GM19324 (cell line): ENCODE measurements around the gene CCNJ.

Experiments used
- ATAC-seq: cut with Tn5 transposase; IDR thresholded peaks from one replicate; pipeline ENCODE4 v1.9.1; 2021; ENCODE audit warnings: mild to moderate bottlenecking, moderate library complexity; ENCODE audit not compliant: unreplicated experiment, low FRiP score

Gene CCNJ

DNA sequence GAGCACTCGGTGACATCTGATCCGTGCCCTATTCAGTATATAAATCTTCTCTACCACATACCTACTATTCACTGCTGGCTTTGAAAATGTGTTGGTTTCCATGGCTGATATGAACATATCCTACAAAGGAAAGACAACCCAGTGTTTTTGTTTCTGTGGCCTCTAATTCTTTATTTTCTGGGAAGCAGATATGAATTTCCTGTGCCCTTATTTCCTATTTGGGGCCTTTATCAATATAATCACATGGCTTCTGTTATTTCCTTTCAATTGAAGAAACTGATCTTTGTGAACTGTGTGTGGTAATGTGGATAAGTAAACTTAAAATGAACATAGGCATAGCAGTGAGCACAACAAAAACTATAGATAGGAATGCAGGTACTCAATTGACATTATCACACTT, 10.6 kb downstream of the CCNJ start:
- no peak for ATAC-seq

DNA sequence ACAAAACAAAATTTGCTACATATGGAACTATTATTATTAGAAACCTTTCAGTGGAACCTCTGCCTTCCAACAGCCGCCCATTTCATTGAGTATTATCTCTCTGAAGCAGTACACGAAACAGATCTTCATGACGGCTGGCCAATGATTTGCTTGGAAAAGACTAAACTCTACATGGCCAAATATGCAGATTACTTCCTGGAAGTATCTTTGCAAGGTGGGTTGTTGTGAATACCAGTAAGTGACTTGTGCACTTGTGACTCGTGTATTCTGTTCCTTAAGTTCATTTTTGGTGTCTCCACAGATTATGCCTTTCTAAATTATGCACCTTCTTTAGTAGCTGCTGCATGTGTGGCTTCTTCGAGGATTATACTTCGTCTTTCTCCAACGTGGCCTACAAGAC, 13.4 kb downstream of the CCNJ start:
- no peak for ATAC-seq

- ATAC-seq, result no peak
Measured at GRCh38 chr10:96061232-96061631, 17.8 kb downstream of the CCNJ start.

DNA sequence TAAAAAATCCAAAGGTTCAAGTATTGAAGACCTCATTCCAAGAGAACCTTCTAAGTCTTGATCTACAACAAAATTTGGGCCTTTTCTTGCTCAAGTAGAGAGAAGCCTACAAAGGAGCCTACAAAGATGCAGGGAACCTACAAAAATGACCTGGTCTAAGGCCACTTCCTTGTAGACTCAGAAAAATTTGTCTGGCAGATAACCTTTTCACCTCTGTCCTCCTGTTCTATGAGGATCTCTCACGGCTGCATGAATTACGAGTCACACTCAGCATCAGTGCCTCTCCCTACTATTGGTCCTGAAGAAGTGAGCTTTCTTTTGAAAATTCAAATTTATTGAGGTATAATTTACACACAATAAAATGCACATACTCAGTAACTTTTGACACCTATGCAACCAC, 29.3 kb downstream of the CCNJ start:
- no peak for ATAC-seq

DNA sequence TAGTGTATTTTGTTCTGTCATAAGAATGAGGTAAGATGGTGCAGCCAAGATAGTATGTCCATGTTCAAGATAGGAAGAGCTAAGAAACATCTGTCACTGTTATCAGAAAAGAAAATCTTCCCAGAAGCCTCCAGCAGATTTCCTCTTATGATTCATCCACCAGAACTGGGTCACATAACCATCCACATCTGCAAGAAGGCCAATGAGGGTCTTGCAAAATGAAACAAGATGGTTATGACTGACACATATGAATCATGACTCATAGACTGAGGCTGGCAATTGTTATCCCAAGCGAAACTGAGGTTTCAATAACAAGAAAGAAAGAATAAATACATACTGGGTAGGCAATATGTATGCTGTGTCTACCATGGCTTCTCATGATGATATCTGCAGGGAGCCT, 30.3 kb downstream of the CCNJ start:
- ATAC-seq, result no peak

DNA sequence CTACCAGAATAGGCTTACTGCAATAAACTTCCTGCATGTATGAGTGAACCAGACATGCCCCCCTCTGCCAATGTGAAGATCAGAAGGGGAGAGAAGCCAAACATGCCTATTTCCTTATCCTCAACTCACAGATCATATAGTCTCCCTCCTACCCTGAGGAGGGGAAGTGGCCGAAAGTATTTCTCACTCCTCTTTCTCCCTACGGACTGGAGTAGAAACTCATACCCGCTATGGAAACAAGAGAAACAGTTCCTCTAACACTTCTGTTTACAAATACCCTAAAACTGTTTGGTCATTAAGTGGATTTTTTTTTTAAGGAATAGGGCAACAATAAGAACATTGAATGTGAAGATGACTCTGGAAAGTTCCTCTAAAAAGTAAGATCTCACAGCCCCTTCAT, 31.4 kb downstream of the CCNJ start:
- no peak for ATAC-seq

DNA sequence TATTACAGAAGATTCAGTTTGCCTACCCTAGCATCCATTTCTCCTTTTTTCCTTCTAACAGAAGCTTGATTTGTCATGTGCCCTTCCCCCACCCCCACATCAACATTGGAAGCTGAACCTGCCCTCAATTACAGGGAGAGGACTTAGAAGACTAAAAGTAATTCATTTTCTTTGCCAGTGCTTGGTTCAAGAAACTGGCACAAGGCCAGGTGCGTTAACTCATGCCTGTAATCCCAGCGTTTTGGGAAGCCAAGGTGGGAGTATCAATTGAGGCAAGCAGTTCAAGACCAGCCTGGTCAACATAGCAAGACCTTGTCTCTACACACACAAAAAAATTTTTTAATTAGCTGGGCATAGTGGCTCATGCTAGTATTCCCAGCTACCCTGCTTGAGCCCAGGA, 32.6 kb downstream of the CCNJ start:
- ATAC-seq, result no peak

DNA sequence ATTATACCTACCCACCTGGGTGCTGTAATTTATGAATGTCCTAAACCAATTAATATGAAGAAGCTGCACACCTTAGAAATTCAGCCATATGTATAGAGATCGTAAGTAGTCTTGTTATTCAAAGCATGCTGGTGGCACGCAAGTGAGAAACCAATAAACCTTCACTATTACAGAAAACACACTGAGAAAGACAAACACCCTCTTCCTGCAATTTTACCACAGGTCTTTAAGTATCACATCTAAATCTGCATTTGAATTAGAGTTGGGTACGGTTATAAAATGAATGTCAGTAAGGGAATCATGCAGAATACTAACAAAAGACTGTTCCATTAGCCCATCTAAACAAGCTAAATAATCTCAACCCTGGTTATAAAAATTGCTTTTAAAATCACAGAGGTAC, 33.8 kb downstream of the CCNJ start:
- ATAC-seq, result no peak

DNA sequence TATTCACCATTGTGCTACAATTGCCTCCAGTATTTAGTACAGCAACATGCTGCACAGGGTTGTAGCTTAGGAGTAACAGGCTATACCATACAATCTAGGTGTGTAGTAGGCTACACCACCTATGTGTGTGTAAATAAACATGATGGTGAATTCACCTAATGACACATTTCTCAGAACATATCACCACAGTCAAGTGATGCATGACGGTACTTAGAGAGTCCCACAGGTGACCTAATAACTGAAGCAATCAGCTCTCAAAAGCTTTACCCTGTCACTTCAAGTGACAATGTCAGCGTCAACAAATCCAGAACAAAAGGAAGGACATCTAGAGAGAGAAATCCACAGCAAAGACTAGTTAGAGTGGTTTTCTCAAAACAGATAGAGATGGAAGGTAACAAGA, 38.8 kb downstream of the CCNJ start:
- no peak for ATAC-seq

DNA sequence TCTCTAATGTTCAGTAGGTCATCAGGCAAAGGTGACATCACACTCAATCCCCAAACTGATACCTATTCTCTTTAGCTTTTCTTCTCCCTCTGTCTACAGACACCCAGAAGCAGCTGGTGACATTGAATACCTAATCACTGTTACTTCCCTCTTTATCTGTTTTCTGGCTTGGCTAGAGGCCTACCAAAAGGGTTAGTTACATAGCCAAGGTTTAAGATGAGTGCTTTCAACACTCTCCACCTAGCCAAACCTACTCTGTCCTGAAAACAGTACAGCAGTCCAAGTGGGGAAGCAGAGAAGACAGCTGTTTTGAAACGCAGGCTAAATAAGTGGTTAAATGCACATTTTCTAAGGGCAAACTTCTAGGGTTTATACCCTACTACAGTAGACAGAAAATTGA, 39.4 kb downstream of the CCNJ start:
- no peak for ATAC-seq

GRCh38 chr10:96089116-96089515, 45.7 kb downstream of the CCNJ start:
- no peak for ATAC-seq

DNA sequence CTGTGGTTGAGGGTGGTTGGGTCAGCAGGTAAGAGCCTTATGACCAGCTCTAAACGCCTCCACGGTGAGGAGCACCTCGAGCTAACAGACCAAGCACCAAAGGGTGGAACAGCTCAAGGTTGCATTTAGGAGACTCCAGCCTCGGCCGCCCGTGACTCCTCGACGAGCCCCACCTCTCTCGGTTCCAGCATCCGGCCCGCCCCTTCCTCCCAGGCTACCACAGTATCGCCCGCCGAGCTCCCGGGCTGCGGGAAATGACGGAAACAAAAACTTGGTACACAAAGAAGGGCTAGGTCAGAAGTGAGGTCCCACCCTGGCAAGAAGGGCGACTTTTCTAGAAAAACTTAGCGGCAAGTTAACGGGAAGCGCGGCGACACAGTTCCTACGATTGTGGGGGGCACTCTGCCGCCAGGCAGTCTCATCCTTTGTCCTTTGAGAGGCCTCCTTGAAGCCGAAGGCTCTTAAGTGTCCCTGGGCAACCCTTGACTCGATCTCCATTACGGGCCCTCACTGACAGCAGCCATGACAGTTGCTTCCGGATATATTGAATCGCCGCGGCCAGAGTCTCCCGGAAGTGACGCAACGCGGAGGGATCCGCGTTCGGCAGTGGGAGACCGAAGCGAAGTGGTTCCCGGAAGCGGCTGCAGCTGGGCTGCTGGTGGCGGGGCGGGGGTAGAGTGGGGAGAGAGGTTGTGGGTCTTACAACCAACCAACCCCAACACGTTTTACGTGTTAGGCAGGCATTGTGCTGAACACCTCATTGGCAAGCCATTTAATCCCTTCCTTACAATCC, 46.5 kb downstream of the CCNJ start:
- ATAC-seq, result peak; percentile 87

GRCh38 chr10:96090463-96090800, 47.0 kb downstream of the CCNJ start:
- no peak for ATAC-seq

DNA sequence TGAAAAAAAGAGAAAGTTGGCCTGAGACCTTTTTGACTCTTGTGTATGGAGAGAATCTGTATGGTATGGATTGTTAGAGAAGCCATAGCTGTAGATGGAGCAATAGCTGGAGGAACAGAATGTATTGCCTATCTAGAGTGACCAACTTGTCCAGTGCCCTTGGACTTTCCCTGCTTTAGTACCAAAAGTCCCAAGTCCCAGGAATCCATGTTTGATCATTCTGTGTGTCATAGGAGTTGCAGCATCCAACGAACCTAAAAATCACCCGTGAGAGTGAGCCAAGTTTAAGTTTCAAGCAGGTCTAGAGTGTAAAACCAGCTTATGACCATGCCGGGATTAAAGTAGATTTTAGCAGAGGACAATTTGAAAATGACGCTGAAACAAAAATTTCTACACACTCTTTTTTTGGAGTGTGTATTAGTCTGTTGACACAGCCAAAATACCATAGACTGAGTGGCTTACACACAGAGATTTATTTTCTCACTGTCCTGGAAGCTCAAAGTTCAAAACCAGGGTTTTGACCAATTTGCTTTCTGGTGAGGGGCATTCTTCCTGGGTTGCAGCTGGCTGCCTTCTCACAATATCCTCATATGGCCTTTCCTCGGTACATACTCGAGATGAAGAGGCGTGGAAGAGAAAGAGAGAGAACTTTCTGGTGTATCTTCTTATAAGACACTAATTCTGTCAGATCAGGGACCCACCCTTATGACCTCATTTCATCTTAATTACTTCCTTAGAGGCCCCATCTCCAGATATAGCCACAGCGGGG, 49.8 kb downstream of the CCNJ start:
- no peak for ATAC-seq

GRCh38 chr10:96093948-96094347, 50.6 kb downstream of the CCNJ start:
- no peak for ATAC-seq

DNA sequence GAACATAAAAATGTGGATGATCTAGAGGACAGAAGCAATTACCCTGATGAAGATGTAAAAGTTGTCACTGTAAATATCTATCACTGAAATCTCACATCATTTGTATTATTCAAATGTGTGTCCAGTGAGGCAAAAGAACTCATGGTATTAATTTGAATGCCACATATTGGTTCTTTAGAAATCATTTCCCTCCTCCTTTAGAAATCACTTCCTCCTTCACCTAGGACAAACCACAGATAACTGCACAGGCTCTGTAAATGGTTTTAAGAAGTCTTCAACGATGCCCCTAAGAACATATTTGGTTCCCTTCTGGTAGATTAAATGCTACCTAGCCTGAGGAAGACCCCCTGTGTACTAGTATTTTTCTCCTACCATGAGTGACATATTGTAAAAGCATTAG, 53.6 kb downstream of the CCNJ start:
- ATAC-seq, result no peak

DNA sequence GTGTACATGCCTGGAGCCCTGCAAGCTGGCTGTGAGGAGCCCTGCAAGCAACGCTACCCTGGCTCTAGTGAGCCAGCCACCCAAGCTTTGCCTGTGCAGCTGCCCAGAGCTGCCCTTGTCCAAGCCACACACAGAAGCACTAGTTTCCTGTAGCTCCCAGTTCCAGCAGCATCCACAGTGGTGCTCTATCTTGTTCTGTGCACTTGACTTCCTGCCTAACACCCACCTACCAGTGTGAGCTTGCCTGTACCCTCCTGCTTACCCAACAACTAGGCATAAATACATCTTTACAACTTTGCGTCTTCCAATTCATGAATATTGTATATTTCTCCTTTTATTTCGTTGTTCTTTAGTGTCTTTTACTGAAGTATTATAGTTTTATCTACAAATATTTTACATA, 54.5 kb downstream of the CCNJ start:
- no peak for ATAC-seq

- no peak for ATAC-seq
Measured at GRCh38 chr10:96107623-96108038, 64.2 kb downstream of the CCNJ start.
